K562 (cell line): Measurements from ENCODE around the gene LPXN. TPM values are rescaled to one million over a fixed set of nuclear protein-coding genes. Genes with fewer than 3 reads are reported as not detected.

ENCODE experiments used
- CC2D1A ChIP-seq: fragments of 450-650 bp; IDR thresholded peaks from 2 replicates; pipeline ENCODE4 v1.6.1; 2017; ENCODE audit warnings: mild to moderate bottlenecking
- CREM ChIP-seq: IDR thresholded peaks from 2 replicates; pipeline ENCODE4 v1.6.1; 2014; ENCODE audit warnings: antibody characterized with exemption, low read depth
- ELF2 ChIP-seq: fragments of 250-450 bp; sonication (Bioruptor Pico); IDR thresholded peaks from 2 replicates; pipeline ENCODE4 v1.5.0; 2021; ENCODE audit warnings: mild to moderate bottlenecking
- FOXK2 ChIP-seq, 2 experiments: fragments of 450-650 bp; IDR thresholded peaks in 1 of 2; conservative IDR thresholded peaks in 1 of 2; 2 replicates each; pipeline ENCODE4 v1.6.1; 2016; ENCODE audit warnings: low read depth in 2 of 2, mild to moderate bottlenecking in 1 of 2
- GABPA ChIP-seq: fragments of 200-800 bp; sonication (Bioruptor generic); conservative IDR thresholded peaks from 2 replicates; pipeline ENCODE4 v1.6.1; 2016; ENCODE audit warnings: low read depth, missing genetic modification characterization, missing compliant biosample characterization
- GMEB1 ChIP-seq: fragments of 250-450 bp; sonication (Bioruptor Pico); IDR thresholded peaks from 2 replicates; pipeline ENCODE4 v1.4.0; 2020; ENCODE audit warnings: mild to moderate bottlenecking
- IRF9 ChIP-seq: fragments of 450-650 bp; IDR thresholded peaks from 2 replicates; pipeline ENCODE4 v1.6.1; 2016; ENCODE audit warnings: missing biosample characterization, missing genetic modification characterization
- KHSRP ChIP-seq: fragments of 450-650 bp; IDR thresholded peaks from 2 replicates; pipeline ENCODE4 v1.6.1; 2017
- LEF1 ChIP-seq: fragments of 450-650 bp; IDR thresholded peaks from 2 replicates; pipeline ENCODE4 v1.6.1; 2016; ENCODE audit warnings: mild to moderate bottlenecking
- MAZ ChIP-seq, 2 experiments: fragments of 450-650 bp in 1 of 2; sonication (generic) in 1 of 2; formaldehyde crosslinking; IDR thresholded peaks in 1 of 2; conservative IDR thresholded peaks in 1 of 2; 2 replicates each; pipeline versions ENCODE4 v1.4.0 to v1.5.0; 2020; ENCODE audit warnings: mild to moderate bottlenecking in 1 of 2, missing genetic modification reagents in 1 of 2
- MNT ChIP-seq, 2 experiments: fragments of 450-650 bp; conservative IDR thresholded peaks; 2 replicates each; pipeline ENCODE4 v1.6.1; 2017; ENCODE audit warnings: mild to moderate bottlenecking in 2 of 2, moderate library complexity in 2 of 2
- MTA2 ChIP-seq: fragments of 450-650 bp; IDR thresholded peaks from 2 replicates; pipeline ENCODE4 v1.6.1; 2016; ENCODE audit warnings: low read depth
- NRF1 ChIP-seq, 2 experiments: fragments of 450-650 bp; IDR thresholded peaks in 1 of 2; conservative IDR thresholded peaks in 1 of 2; 2 replicates each; pipeline ENCODE4 v1.6.1; 2014; ENCODE audit warnings: mild to moderate bottlenecking in 2 of 2
- NUFIP1 ChIP-seq: fragments of 450-650 bp; IDR thresholded peaks from 2 replicates; pipeline ENCODE4 v1.6.1; 2018; ENCODE audit not compliant: partially characterized antibody
- POLR2G ChIP-seq: fragments of 200-400 bp; formaldehyde crosslinking; IDR thresholded peaks from 2 replicates; pipeline ENCODE4 v1.6.1; 2017; ENCODE audit warnings: low read depth, mild to moderate bottlenecking, antibody characterized with exemption, low read length, moderate library complexity
- PURB ChIP-seq: sonication (generic); formaldehyde crosslinking; IDR thresholded peaks from 2 replicates; pipeline ENCODE4 v1.9.0; 2021; ENCODE audit warnings: low read depth, mild to moderate bottlenecking, missing genetic modification reagents
- RNF219 ChIP-seq: fragments of 250-450 bp; sonication (Bioruptor Pico); IDR thresholded peaks from 2 replicates; pipeline ENCODE4 v1.5.0; 2022; ENCODE audit warnings: mild to moderate bottlenecking
- ZFP91 ChIP-seq: sonication (generic); formaldehyde crosslinking; IDR thresholded peaks from 2 replicates; pipeline ENCODE4 v1.8.0; 2022; ENCODE audit warnings: mild to moderate bottlenecking, missing genetic modification reagents
- ZNF76 ChIP-seq: fragments of 250-450 bp; sonication (Bioruptor Pico); IDR thresholded peaks from 2 replicates; pipeline ENCODE4 v1.4.0; 2020; ENCODE audit warnings: mild to moderate bottlenecking, moderate library complexity, borderline replicate concordance
- polyA plus RNA-seq, 8 experiments: library from polyadenylated mRNA; depleted of rRNA in 4 of 8; stranded (reverse) in 5 of 8; unstranded in 3 of 8; fragments of >200 nt; fragmentation: Nextera tagmentation in 2 of 8; fragmentation: Illumina TruSeq in 1 of 8; extraction: Ambion mirVana in 2 of 8; extraction: Trizol in 1 of 8; gene quantifications; 2 replicates each; pipeline versions ENCODE4 v1.2.1 to v1.2.3, GENCODE V29; 2011 to 2014; ENCODE audit warnings: inconsistent platforms in 1 of 8, missing spikeins in 1 of 8
- total RNA-seq, 7 experiments: library from RNA; depleted of rRNA in 6 of 7; stranded (reverse); fragments of >200 nt in 6 of 7; fragmentation: Illumina TruSeq in 2 of 7; extraction: Trizol in 2 of 7; gene quantifications; 2 replicates each; pipeline versions ENCODE4 v1.2.1 to v1.2.3, GENCODE V29; 2011 to 2021; ENCODE audit warnings: low replicate concordance in 1 of 7

LPXN gene
- total and polyA plus RNA-seq, 9 of the 15 experiments (the other 6 are each of a cell fraction or from before 2014, with no cell fraction given) = 0.73 to 3.1 (median 2.0) TPM

- TF ChIP-seq GMEB1 (peak; percentile 65; the same call in 1 of the 2 replicates), MAZ (CRISPR knock-in tag; conservative IDR thresholded peaks at IDR 0.05 in 1 of 2, IDR thresholded peaks at IDR 0.05 in 1 of 2) (peak in 1 of 2 experiments; percentile 62; a peak in 1 of 4 replicates), IRF9 (tag) (no peak), KHSRP (no peak), PURB (CRISPR knock-in tag) (no peak), ZNF76 (CRISPR knock-in tag) (peak; percentile 7; the same call in 1 of the 2 replicates), RNF219 (CRISPR knock-in tag) (0 out of 2 replicates have a peak, but pooled peaks have one; percentile 63), CREM (peak; percentile 91), MTA2 (peak; percentile 57), NRF1 (conservative IDR thresholded peaks at IDR 0.05 in 1 of 2, IDR thresholded peaks at IDR 0.05 in 1 of 2) (peak; percentile 99), POLR2G (peak; percentile 66), NUFIP1 (no peak), FOXK2 (conservative IDR thresholded peaks at IDR 0.05 in 1 of 2, IDR thresholded peaks at IDR 0.05 in 1 of 2; ENCODE audit: low read depth in 2 of 2) (peak; percentile 96 to 97), ZFP91 (CRISPR knock-in tag) (peak; percentile 96), MNT (conservative IDR thresholded peaks at IDR 0.05) (peak; percentile 1 to 77; a peak in 2 of 4 replicates), LEF1 (peak; percentile 3; the same call in 1 of the 2 replicates), GABPA (tag) (peak; percentile 98), CC2D1A (no peak), ELF2 (CRISPR knock-in tag) (0 out of 2 replicates have a peak, but pooled peaks have one; percentile 52)
Measured at GRCh38 chr11:58578136-58578634, 2.5 kb upstream of the LPXN start (continued).
